GM18508 (cell line): ENCODE measurements around the gene DTD1.

ENCODE experiments used
- ATAC-seq: cut with Tn5 transposase; IDR thresholded peaks from one replicate; pipeline ENCODE4 v1.9.1; 2021; ENCODE audit warnings: moderate number of reproducible peaks; ENCODE audit not compliant: insufficient read depth, unreplicated experiment

DTD1 gene

GRCh38 chr20:18587665-18588573 is at the start of gene DTD1:
TSS of gene DTD1 (plus strand) at chr20:18588054. CDS start at chr20:18588073, 19 bp downstream.
- peak; percentile 69 for ATAC-seq

- no peak for ATAC-seq
Measured at GRCh38 chr20:18541741-18542140, 46.1 kb upstream of the DTD1 start.

- no peak for ATAC-seq
Measured at GRCh38 chr20:18543216-18543615, 44.6 kb upstream of the DTD1 start.

GRCh38 chr20:18543932-18544331 is 43.9 kb upstream of the DTD1 start:
- ATAC-seq: no peak

DNA sequence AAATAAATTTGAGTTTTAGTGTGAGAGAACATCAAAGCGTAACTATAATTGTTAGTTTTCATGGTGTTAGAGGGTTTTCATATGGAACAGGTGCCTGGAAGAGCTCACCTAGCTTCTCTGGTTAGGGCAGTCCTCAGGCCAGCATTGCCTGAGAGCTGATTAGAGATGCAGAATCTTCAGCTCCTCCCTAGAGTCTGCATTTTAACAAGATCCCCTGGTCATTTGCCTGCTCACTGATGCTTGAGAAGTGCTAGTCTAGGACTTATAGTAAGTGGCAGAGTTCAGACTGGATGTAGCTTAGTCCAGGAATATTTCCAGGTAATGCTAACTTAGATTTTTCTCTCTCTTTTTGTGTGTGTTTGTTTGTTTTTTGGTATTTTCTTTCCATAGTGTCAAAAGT is 42.3 kb upstream of the DTD1 start:
- no peak for ATAC-seq

DNA sequence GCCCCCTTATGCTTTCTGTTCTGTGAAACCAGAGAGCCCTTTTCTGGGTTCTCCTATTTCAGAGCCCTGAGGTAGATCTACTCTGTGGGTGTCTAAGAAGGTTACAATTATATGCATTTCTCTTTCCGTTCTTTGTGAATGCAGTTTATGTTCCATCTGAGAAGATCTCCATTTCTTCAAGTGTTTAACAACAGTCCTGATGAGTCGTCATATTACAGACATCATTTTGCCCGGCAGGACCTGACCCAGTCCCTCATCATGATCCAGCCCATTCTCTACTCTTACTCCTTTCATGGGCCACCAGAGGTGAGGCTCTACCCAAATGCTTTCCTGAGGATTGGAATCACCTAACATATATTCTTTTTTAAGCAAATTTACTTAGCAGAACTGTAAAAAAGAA is 39.4 kb upstream of the DTD1 start:
- ATAC-seq: no peak

DNA sequence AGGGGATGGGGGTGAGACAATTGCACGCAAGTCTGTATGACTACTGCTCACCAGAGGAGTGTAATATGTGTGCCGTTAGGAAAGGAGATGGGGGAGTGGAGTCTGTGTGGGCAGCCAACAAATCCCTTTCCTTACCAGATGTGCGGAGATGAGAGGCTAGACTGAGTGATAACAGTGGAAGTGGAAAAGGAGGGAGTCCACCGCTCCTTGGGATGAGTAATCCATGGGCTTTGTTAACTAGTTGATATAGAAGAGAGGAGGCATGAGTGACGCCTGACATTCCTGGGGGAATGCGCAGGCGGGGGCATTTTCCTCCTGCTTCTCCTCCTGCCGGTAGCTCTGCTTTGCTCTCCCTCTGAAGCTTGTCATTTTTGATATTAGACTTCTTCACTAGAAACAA is 34.1 kb upstream of the DTD1 start:
- ATAC-seq: no peak

DNA sequence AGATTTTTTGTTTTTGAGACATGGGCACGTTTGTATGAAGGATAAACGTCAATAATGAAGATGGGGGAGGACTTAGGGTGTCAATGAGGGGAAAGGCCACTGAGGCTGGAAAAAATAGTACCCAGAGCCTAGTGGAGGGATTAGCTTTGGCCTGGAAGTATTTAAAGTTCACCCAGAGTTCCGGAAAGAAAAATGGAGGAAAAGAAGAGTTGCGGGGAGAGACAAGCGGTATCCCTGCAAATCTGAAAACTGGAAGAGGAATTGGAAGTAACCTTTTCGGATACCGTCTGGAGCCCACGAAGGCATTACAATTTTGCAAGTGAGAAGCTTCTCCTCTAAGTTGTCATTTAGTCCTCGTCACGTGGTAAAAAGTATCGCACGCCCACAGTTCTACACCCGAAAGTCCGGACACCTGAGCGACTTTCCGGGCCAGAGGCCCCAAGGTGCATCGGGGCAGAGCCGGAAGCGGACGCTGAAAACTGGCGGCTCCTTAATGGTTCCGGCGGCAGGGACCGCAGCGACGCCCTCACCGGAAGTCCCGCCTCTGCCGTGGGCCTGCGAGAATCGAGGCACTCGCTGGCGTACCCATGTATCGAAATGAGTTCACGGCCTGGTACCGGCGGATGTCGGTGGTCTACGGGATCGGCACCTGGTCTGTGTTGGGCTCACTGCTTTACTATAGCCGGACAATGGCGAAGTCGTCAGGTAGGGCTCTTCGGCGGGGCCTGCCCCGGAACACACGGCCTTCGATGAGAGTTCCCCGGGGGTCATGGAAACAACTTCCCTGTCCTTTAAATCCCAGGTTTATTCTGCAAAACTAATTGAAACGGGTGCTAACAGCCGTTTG is 20.7 kb upstream of the DTD1 start, which contains the start of gene SMIM26:
TSS of gene SMIM26 (plus strand) at position 541 of the 847 bp plus-strand sequence. CDS start at position 588, 47 bp downstream.
- peak; percentile 82 for ATAC-seq

DNA sequence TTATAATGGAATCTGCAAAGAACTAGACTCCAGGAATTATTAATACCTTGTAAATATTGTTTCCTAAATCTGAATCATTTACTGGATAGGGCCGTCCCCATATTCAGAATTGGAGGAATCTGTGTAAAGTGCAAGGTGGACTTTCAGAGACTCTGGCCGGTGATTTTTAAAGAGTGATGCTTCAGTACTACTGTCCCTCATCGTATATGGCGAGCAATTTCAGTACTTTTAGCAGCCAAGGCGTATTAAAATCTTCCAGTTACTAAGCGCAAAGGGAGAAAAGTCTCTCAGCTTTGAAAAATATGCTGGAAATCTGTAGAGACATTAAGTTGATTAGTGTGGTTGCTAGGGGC is 20.1 kb upstream of the DTD1 start:
- ATAC-seq: no peak

GRCh38 chr20:18571009-18571408 is 16.8 kb upstream of the DTD1 start:
- no peak for ATAC-seq

DNA sequence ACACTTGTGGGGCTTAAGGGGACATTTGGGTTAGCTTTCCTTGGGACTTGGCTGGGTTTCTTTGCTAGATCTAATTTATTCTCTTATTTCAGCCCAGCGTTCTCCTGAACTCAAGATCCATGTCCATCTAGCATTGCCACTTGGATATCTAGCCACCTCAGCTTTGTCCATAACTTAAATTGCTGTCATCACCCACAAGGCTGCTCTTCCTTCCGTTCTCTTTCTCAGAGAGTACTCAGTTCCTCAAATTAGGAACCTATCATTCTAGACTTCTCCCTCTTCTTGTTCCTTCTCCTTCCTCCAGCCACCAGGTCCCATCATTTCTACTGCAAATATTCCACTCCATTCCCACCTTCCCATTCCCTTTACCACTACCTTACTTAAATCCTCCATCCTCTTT is 16.3 kb upstream of the DTD1 start:
- no peak for ATAC-seq

DNA sequence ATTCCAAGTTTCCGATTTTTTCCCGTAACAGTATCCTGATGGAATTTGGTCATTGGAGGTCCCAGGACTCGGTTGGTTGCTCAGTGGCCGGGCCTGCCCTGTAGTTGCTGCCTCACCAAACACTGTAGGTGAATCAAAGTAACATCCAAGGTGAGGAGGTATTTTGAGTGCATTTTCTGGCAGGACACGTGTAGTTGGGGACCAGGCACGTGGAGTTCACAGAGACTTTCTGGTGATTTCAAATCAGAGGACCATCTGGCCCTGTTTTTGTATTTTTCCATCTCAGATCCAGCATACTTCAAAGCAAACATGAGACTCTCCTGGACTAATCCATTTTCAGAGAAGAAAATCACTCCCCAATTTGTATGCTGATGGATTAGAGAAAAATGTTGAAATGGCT is 9.9 kb upstream of the DTD1 start:
- ATAC-seq: no peak

- ATAC-seq: no peak
Measured at GRCh38 chr20:18578581-18578980, 9.3 kb upstream of the DTD1 start.

- no peak for ATAC-seq
Measured at GRCh38 chr20:18580012-18580411, 7.8 kb upstream of the DTD1 start.

GRCh38 chr20:18585134-18585533 is 2.7 kb upstream of the DTD1 start:
- no peak for ATAC-seq

- ATAC-seq: peak; percentile 4
Measured at GRCh38 chr20:18588574-18588933, 700 bp downstream of the DTD1 start.

DNA sequence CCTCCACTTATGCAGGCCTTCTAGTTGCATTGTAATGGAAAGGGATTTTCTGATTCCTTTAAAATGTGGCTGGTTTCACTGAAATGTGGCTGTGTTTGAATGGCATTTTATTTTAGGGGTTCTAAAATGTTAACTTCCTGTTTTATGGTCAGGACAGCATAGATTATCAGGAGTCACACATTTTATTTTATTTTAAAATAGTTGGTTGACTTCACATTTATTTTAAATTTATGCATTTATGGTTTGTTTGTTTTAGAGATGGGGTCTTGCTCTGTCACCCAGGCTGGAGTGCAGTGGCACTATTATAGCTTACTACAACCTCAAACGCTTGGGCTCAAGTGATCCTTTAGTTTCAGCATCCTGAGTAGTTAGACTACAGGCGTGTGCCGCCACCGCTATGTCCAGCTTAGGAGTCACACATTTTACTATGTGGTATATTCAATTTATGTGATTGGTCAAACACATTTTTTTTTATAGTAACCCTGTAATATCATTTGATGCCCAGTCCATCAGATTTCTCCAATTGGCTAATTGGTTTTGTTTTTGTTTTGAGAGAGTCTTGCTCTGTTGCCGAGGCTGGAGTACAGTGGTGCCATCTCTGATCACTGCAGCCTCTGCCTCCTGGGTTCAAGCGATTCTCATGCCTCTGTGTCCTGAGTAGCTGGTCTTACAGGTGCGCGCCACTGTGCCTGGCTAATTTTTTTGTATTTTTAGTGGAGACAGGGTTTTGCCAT is 2.3 kb downstream of the DTD1 start:
- ATAC-seq: no peak

- ATAC-seq: no peak
Measured at GRCh38 chr20:18596270-18596669, 8.4 kb downstream of the DTD1 start.

DNA sequence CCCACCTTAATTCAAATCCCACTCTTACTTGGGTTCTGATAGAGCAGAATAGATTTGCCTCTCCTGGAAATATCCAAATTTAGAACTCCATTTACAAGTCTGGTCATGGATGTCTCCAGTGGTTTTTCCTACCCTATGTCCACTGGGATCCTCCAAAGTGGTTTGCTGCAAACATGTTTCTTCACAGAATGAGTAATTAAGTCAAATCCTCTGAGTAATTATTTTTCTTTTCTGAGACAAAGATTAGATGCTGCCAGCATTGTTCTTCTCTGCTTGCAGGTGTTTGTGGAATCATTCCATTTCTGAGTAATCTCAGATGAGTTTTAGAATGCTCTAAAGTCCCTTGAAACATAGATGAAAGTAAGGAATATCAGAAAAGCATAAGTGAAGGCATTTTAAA is 21.9 kb downstream of the DTD1 start:
- no peak for ATAC-seq

GRCh38 chr20:18611492-18611891 is 23.6 kb downstream of the DTD1 start:
- no peak for ATAC-seq

DNA sequence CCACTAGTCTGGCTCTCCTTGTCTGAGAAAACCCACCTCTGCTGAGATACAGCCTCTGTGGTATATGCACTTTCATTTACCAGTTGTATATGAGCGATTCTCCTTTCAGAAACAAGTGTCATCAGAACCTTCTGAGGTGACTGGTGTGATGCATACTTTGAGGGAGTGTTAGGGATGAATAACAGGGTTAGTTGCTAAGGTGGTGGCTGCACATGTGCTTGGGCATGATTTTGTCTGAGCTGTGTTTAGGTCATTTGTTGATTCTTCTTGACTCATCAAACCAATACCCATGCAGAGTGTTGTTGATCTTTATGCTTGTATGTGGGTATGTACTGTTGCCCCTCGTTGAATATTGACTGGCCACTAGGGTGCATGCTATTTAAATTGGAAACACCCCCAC is 25.7 kb downstream of the DTD1 start:
- no peak for ATAC-seq
